Measurements from ENCODE around the gene MUC6. TPM values are rescaled to one million over a fixed set of nuclear protein-coding genes. Genes with fewer than 3 reads are reported as not detected.

Gene MUC6
- total RNA-seq, 1 donor from 2014 or later = not detected

- no peaks in the 10 kb centered on the region for H3K27me3 Mint-ChIP-seq (ENCODE audit: unreplicated experiment)
- H3K36me3 Mint-ChIP-seq (ENCODE audit: unreplicated experiment) = peaks cover 27% of the 10 kb centered on the region
- no peak for TF ChIP-seq CTCF (IDR thresholded peaks at IDR 0.05)
- H3K9me3 Mint-ChIP-seq (ENCODE audit: unreplicated experiment) = no peaks in the 10 kb centered on the region
- no peak for DNase-seq (ENCODE audit: extremely low spot score, unreplicated experiment)
- no peak overlapping the region for H3K4me3 Mint-ChIP-seq (ENCODE audit: unreplicated experiment)
- H3K4me1 Mint-ChIP-seq (ENCODE audit: unreplicated experiment) = peaks cover 12% of the 10 kb centered on the region
- H3K27ac Mint-ChIP-seq (ENCODE audit: unreplicated experiment) = no peak overlapping the region
These were observed 66.8 kb downstream of the MUC6 start for GRCh38 chr11:969651-970205.

- Mint-ChIP-seq H3K27me3 (ENCODE audit: unreplicated experiment) (no peaks in the 10 kb centered on the region), H3K4me3 (ENCODE audit: unreplicated experiment) (no peak overlapping the region), H3K9me3 (ENCODE audit: unreplicated experiment) (no peaks in the 10 kb centered on the region), H3K27ac (ENCODE audit: unreplicated experiment) (no peak overlapping the region), H3K4me1 (ENCODE audit: unreplicated experiment) (peaks cover 12% of the 10 kb centered on the region), H3K36me3 (ENCODE audit: unreplicated experiment) (peaks cover 35% of the 10 kb centered on the region)
- TF ChIP-seq CTCF (IDR thresholded peaks at IDR 0.05) = no peak
- no peak for DNase-seq (ENCODE audit: extremely low spot score, unreplicated experiment)
These were observed 67.7 kb downstream of the MUC6 start for GRCh38 chr11:968822-969221.

GRCh38 chr11:967995-968751 is 68.3 kb downstream of the MUC6 start:
- no peaks in the 10 kb centered on the region for H3K9me3 Mint-ChIP-seq (ENCODE audit: unreplicated experiment)
- no peak for TF ChIP-seq CTCF (IDR thresholded peaks at IDR 0.05)
- H3K4me3 Mint-ChIP-seq (ENCODE audit: unreplicated experiment) = no peak overlapping the region
- H3K4me1 Mint-ChIP-seq (ENCODE audit: unreplicated experiment) = peaks cover 12% of the 10 kb centered on the region
- DNase-seq (ENCODE audit: extremely low spot score, unreplicated experiment) = no peak
- no peak overlapping the region for H3K27ac Mint-ChIP-seq (ENCODE audit: unreplicated experiment)
- H3K36me3 Mint-ChIP-seq (ENCODE audit: unreplicated experiment) = peaks cover 37% of the 10 kb centered on the region
- no peaks in the 10 kb centered on the region for H3K27me3 Mint-ChIP-seq (ENCODE audit: unreplicated experiment)

- H3K4me1 Mint-ChIP-seq (ENCODE audit: unreplicated experiment) = peaks cover 10% of the 10 kb centered on the region
- no peak for TF ChIP-seq CTCF (IDR thresholded peaks at IDR 0.05)
- no peak for DNase-seq (ENCODE audit: extremely low spot score, unreplicated experiment)
- peaks cover 28% of the 10 kb centered on the region for H3K36me3 Mint-ChIP-seq (ENCODE audit: unreplicated experiment)
- H3K27ac Mint-ChIP-seq (ENCODE audit: unreplicated experiment) = no peak overlapping the region
- no peaks in the 10 kb centered on the region for H3K9me3 Mint-ChIP-seq (ENCODE audit: unreplicated experiment)
- no peaks in the 10 kb centered on the region for H3K27me3 Mint-ChIP-seq (ENCODE audit: unreplicated experiment)
- H3K4me3 Mint-ChIP-seq (ENCODE audit: unreplicated experiment) = no peak overlapping the region
These were observed 71.2 kb downstream of the MUC6 start for GRCh38 chr11:965206-965775.

- no peak overlapping the region for H3K27ac Mint-ChIP-seq (ENCODE audit: unreplicated experiment)
- H3K27me3 Mint-ChIP-seq (ENCODE audit: unreplicated experiment) = no peaks in the 10 kb centered on the region
- no peak for TF ChIP-seq CTCF (IDR thresholded peaks at IDR 0.05)
- H3K9me3 Mint-ChIP-seq (ENCODE audit: unreplicated experiment) = no peaks in the 10 kb centered on the region
- H3K36me3 Mint-ChIP-seq (ENCODE audit: unreplicated experiment) = peaks cover 28% of the 10 kb centered on the region
- DNase-seq (ENCODE audit: extremely low spot score, unreplicated experiment) = no peak
- H3K4me1 Mint-ChIP-seq (ENCODE audit: unreplicated experiment) = peaks cover 10% of the 10 kb centered on the region
- no peak overlapping the region for H3K4me3 Mint-ChIP-seq (ENCODE audit: unreplicated experiment)
These were observed 72.7 kb downstream of the MUC6 start for GRCh38 chr11:963852-964251.

All from osteocyte (in vitro differentiated cells).